SK-N-SH (cell line): Measurements from ENCODE around the gene SPACA9. TPM values are rescaled to one million over a fixed set of nuclear protein-coding genes. Genes with fewer than 3 reads are reported as not detected.

ENCODE experiments used
- CTCF ChIA-PET: fragments of 300-600, 350-600 bp; formaldehyde crosslinking; extraction: SDS; loops from one replicate; lab custom pipeline; 2021; lab: Yijun Ruan, JAX
- POLR2A ChIA-PET: fragments of 350-600 bp; sonication (Branson Sonifier 250); formaldehyde crosslinking; extraction: SDS; loops from one replicate; lab custom pipeline; 2020; ENCODE audit warnings: antibody characterized with exemption, inconsistent platforms; lab: Yijun Ruan, JAX
- DNase-seq: peaks from one replicate; pipeline ENCODE4 v3.0.0; 2012
- H2AFZ ChIP-seq: fragments of 200-600 bp; sonication (generic); 2 replicates; pipeline ENCODE4 v1.8.1; 2016; ENCODE audit warnings: antibody characterized with exemption, mild to moderate bottlenecking, low read depth
- H3F3A ChIP-seq: fragments of 200-600 bp; sonication (generic); replicated peaks from 2 replicates; pipeline ENCODE3; 2016; ENCODE audit warnings: antibody characterized with exemption, mild to moderate bottlenecking; ENCODE audit not compliant: insufficient read depth
- H3K27ac ChIP-seq, 2 experiments: fragments of 200-500 bp in 1 of 2; fragments of 200-600 bp in 1 of 2; sonication (Bioruptor generic) in 1 of 2; sonication (generic), shearing (Covaris generic) in 1 of 2; 2 replicates each; pipeline versions ENCODE4 v1.5.1 to v1.6.1; 2014 to 2016; ENCODE audit warnings: low read depth in 2 of 2, inconsistent platforms in 1 of 2, low read length in 1 of 2, mild to moderate bottlenecking in 1 of 2, mixed read lengths in 1 of 2
- H3K27me3 ChIP-seq: fragments of 200-600 bp; sonication (generic), shearing (Covaris generic); 2 replicates; pipeline ENCODE4 v1.6.1; 2016; ENCODE audit warnings: mixed run types; ENCODE audit not compliant: insufficient read depth
- H3K36me3 ChIP-seq, 2 experiments: fragments of 200-500 bp in 1 of 2; fragments of 200-600 bp in 1 of 2; sonication (Bioruptor generic) in 1 of 2; sonication (generic) in 1 of 2; replicated peaks in 1 of 2; 2 replicates each; pipeline versions ENCODE3 to v1.5.1; 2014 to 2016; ENCODE audit warnings: low read length in 1 of 2, mild to moderate bottlenecking in 1 of 2; ENCODE audit not compliant: insufficient read depth in 2 of 2, control insufficient read depth in 1 of 2
- H3K4me1 ChIP-seq, 2 experiments: fragments of 200-500 bp in 1 of 2; fragments of 200-600 bp in 1 of 2; sonication (Bioruptor generic) in 1 of 2; sonication (generic), shearing (Covaris generic) in 1 of 2; 2 replicates each; pipeline versions ENCODE4 v1.5.1 to v1.6.1; 2014 to 2016; ENCODE audit warnings: low read depth in 1 of 2, low read length in 1 of 2, mixed run types in 1 of 2; ENCODE audit not compliant: insufficient read depth in 2 of 2, control insufficient read depth in 1 of 2
- H3K4me2 ChIP-seq: fragments of 200-600 bp; sonication (generic), shearing (Covaris generic); 2 replicates; pipeline ENCODE4 v1.6.1; 2017; ENCODE audit warnings: mixed run types
- H3K4me3 ChIP-seq, 2 experiments: fragments of 200-500 bp in 1 of 2; fragments of 200-600 bp in 1 of 2; sonication (Bioruptor generic) in 1 of 2; sonication (generic), shearing (Covaris generic) in 1 of 2; 2 replicates each; pipeline versions ENCODE4 v1.5.1 to v1.8.1; 2014 to 2016; ENCODE audit warnings: low read depth in 2 of 2, inconsistent platforms in 1 of 2, low read length in 1 of 2, mild to moderate bottlenecking in 1 of 2, mixed read lengths in 1 of 2, moderate library complexity in 1 of 2
- H3K79me2 ChIP-seq: fragments of 200-600 bp; sonication (generic); 2 replicates; pipeline ENCODE4 v1.8.1; 2017; ENCODE audit warnings: mild to moderate bottlenecking; ENCODE audit not compliant: insufficient read depth
- H3K9ac ChIP-seq: fragments of 200-600 bp; sonication (generic); 2 replicates; pipeline ENCODE4 v1.6.1; 2017; ENCODE audit warnings: mixed run types
- H3K9me2 ChIP-seq: fragments of 200-600 bp; sonication (generic); 2 replicates; pipeline ENCODE4 v1.6.1; 2017; ENCODE audit warnings: mixed run types
- H3K9me3 ChIP-seq: fragments of 200-600 bp; sonication (generic); 2 replicates; pipeline ENCODE4 v1.6.1; 2017; ENCODE audit warnings: mixed run types, mild to moderate bottlenecking, moderate library complexity
- H4K20me1 ChIP-seq: fragments of 200-600 bp; sonication (generic); 2 replicates; pipeline ENCODE4 v1.6.1; 2017; ENCODE audit warnings: mild to moderate bottlenecking, mixed run types; ENCODE audit not compliant: insufficient read depth
- CTCF ChIP-seq: fragments of 200-600 bp; sonication (generic); IDR thresholded peaks from 2 replicates; pipeline ENCODE4 v1.6.1; 2017; ENCODE audit warnings: antibody characterized with exemption, mild to moderate bottlenecking, moderate library complexity
- ELF1 ChIP-seq: IDR thresholded peaks from 2 replicates; pipeline ENCODE4 v1.4.0; 2012
- EZH2phosphoT487 ChIP-seq: fragments of 200-600 bp; sonication (generic); IDR thresholded peaks from 2 replicates; pipeline ENCODE4 v1.6.1; 2017; ENCODE audit warnings: low read depth, mixed run types, mild to moderate bottlenecking, antibody characterized with exemption, moderate library complexity, borderline replicate concordance
- GABPA ChIP-seq: IDR thresholded peaks from 2 replicates; pipeline ENCODE4 v1.4.0; 2012; ENCODE audit warnings: low read depth, mild to moderate bottlenecking
- NFIC ChIP-seq: IDR thresholded peaks from 2 replicates; pipeline ENCODE4 v1.4.0; 2012; ENCODE audit warnings: borderline replicate concordance
- NRF1 ChIP-seq: IDR thresholded peaks from 2 replicates; pipeline ENCODE4 v1.6.1; 2012; ENCODE audit warnings: low read depth, mild to moderate bottlenecking, low read length
- PBX3 ChIP-seq: IDR thresholded peaks from 2 replicates; pipeline ENCODE4; 2012
- POLR2AphosphoS5 ChIP-seq: IDR thresholded peaks from 2 replicates; pipeline ENCODE4 v1.6.1; 2012; ENCODE audit warnings: low read depth, low read length
- RAD21 ChIP-seq: IDR thresholded peaks from 2 replicates; pipeline ENCODE4 v1.6.1; 2012; ENCODE audit warnings: mild to moderate bottlenecking, low read length
- RCOR1 ChIP-seq: fragments of 150-350 bp; IDR thresholded peaks from 2 replicates; pipeline ENCODE4 v1.6.1; 2017; ENCODE audit warnings: antibody characterized with exemption, low read length
- RXRA ChIP-seq: IDR thresholded peaks from 2 replicates; pipeline ENCODE4 v1.4.0; 2012; ENCODE audit warnings: low read depth, mild to moderate bottlenecking, borderline replicate concordance
- SMC3 ChIP-seq: IDR thresholded peaks from 2 replicates; pipeline ENCODE4 v1.6.1; 2012; ENCODE audit warnings: low read depth, low read length, improper control_type of control experiment
- TAF1 ChIP-seq: IDR thresholded peaks from 2 replicates; pipeline ENCODE4 v1.6.1; 2012; ENCODE audit warnings: low read depth, mild to moderate bottlenecking, low read length, moderate library complexity, borderline replicate concordance
- TCF12 ChIP-seq: IDR thresholded peaks from 2 replicates; pipeline ENCODE4 v1.4.0; 2012
- TEAD4 ChIP-seq: IDR thresholded peaks from 2 replicates; pipeline ENCODE4 v1.4.0; 2012; ENCODE audit warnings: mild to moderate bottlenecking, borderline replicate concordance; ENCODE audit not compliant: insufficient read depth
- USF2 ChIP-seq: fragments of 150-350 bp; IDR thresholded peaks from 2 replicates; pipeline ENCODE4 v1.6.1; 2017; ENCODE audit warnings: antibody characterized with exemption, low read length, low read depth, borderline replicate concordance
- YY1 ChIP-seq: IDR thresholded peaks from 2 replicates; pipeline ENCODE4 v1.4.0; 2012; ENCODE audit warnings: low read depth, mild to moderate bottlenecking
- ZBTB33 ChIP-seq: IDR thresholded peaks from 2 replicates; pipeline ENCODE4 v1.4.0; 2012; ENCODE audit warnings: low read depth, borderline replicate concordance
- WGBS: methylation state at CpG from one replicate; pipeline ENCODE4 v1.1.6; 2017; ENCODE audit warnings: low lambda C conversion rate; 5-methylcytosine and 5-hydroxymethylcytosine counted together
- polyA plus RNA-seq, 3 experiments: library from polyadenylated mRNA; depleted of rRNA; stranded (reverse); fragments of >200 nt; gene quantifications; 2 replicates each; pipeline ENCODE4 v1.2.3, GENCODE V29; 2012
- TF ChIP-seq, protein P1 (sequence below): IDR thresholded peaks from 2 replicates; pipeline ENCODE4 v1.4.0; 2012; ENCODE audit warnings: low read depth, borderline replicate concordance

The SPACA9 gene
- polyA plus RNA-seq, 1 of the 3 experiments (the other 2 are of a cell fraction), result 9.8 TPM

DNA sequence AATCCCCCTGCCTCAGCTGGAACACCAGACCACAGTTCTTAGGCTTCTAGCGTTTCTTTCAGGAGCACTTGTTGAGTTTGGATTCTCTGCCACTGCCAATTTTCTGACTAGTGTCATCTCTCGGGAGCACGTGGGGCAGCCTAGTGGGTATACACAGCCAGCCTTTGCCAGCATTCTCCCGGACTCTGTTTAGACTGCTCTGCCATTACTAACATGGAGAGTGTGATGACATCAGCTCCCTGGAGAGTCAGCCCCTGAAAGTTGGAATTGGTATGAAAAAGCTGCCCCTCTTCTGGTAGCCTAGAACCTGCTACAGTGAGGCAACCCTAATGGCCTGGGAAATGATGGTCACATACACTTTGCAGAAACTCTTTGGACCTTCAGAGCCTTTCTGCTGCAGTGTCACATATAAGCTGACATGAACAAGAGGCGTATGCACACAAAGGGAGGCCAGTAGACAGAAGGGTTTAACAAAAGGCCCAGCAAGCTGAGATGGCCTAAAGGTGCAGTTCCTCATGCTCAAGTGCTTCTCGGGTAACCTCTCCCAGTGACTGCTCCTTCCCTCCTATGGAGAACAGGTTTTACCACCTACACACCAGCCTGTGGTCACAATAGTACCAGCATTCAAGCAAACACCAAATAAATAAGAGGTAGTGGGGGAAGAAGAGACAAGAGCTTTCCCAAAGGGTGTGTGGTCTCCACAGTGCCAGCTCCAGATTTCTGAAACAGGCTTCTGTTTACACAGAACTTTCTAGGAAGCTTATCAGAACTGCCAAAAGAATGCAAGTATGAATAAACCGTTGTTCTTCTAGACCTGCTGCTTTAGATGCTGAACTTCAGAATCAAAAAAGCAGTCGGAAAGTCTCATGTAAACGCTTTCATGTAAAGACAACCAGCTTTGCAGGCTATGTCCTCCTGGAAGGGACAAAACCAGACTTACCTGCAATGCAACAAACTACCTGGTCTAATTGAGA lies 16.5 kb downstream of the SPACA9 start:
- Histone ChIP-seq H3K4me2 (no peak overlapping the region), H3K4me1 (no peaks in the 10 kb centered on the region), H3K9ac (no peak overlapping the region), H3K79me2 (no peaks in the 10 kb centered on the region), H3K27ac (no peak overlapping the region), H3K36me3 (peaks cover 27 to 67% of the 10 kb centered on the region in 2 experiments), H4K20me1 (no peaks in the 10 kb centered on the region), H3K4me3 (no peak overlapping the region), H3K27me3 (no peaks in the 10 kb centered on the region), H2AFZ (no peak overlapping the region), H3F3A (no peaks in the 10 kb centered on the region), H3K9me2 (no peaks in the 10 kb centered on the region), H3K9me3 (no peaks in the 10 kb centered on the region)
- ChIA-PET CTCF (interaction anchor here (1.0 to 2.5 kb wide), 5 partner anchors 15 to 127 kb away, joined by 3 to 10 read pairs (median 3); no protein-coding TSS in a partner anchor), POLR2A (no interaction called here)
- TF ChIP-seq NFIC, result no peak
- no peak for TF ChIP-seq TEAD4
- no peak for TF ChIP-seq ELF1
- no peak for TF ChIP-seq USF2
- TF ChIP-seq SMC3, result no peak
- TF ChIP-seq, protein P1, sequence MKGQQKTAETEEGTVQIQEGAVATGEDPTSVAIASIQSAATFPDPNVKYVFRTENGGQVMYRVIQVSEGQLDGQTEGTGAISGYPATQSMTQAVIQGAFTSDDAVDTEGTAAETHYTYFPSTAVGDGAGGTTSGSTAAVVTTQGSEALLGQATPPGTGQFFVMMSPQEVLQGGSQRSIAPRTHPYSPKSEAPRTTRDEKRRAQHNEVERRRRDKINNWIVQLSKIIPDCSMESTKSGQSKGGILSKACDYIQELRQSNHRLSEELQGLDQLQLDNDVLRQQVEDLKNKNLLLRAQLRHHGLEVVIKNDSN, result no peak
- no peak for TF ChIP-seq PBX3
- no peak for TF ChIP-seq YY1
- no peak for TF ChIP-seq RXRA
- no peak for TF ChIP-seq RAD21
- no peak for TF ChIP-seq TCF12
- no peak for TF ChIP-seq CTCF
- no peak for TF ChIP-seq TAF1
- no peak for TF ChIP-seq GABPA
- no peak for TF ChIP-seq RCOR1
- no peak for TF ChIP-seq EZH2phosphoT487
- no peak for TF ChIP-seq ZBTB33
- no peak for TF ChIP-seq NRF1
- TF ChIP-seq POLR2AphosphoS5, result no peak
- no peak for DNase-seq
- 90% methylated on average over 9 of the region's 9 CpGs for WGBS
